ENCODE measurements around the gene ACY1. TPM values are rescaled to one million over a fixed set of nuclear protein-coding genes. Genes with fewer than 3 reads are reported as not detected.

ACY1 gene
- total RNA-seq, 1 experiment from 2014 or later = 62.6 TPM

DNA sequence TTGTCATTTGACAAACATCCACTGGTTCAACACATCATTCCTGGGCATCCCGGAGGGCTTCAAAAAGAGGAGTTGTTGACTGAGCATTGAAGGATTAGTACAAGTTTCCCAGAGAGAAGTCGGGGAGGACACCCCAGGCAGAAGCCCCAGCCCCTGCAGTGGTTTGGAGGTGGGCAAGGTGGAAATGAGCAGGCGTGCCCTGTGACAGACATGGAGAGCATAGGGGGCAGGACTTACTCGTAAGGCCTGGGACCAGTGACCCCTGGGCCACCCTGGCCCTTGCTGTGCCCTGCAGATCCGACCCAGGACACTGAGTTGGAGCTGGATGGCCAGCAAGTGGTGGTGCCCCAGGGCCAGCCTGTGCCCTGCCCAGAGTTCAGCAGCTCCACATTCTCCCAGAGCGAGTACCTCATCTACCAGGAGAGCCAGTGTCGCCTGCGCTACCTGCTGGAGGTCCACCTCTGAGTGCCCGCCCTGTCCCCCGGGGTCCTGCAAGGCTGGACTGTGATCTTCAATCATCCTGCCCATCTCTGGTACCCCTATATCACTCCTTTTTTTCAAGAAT lies 35.2 kb upstream of the ACY1 start:
- Histone ChIP-seq H4K8ac (replicated peaks; ENCODE audit: insufficient read length, low read depth, low read length) (no peak overlapping the region), H2BK5ac (ENCODE audit: insufficient read length, low read length) (no peak overlapping the region), H3K27me3 (ENCODE audit: insufficient read depth, low read length) (peaks cover under 1% of the 10 kb centered on the region; the same call in 1 of the 2 replicates), H3K9ac (ENCODE audit: extremely low read depth, insufficient read length, low read length) (no peak overlapping the region), H3T11ph (ENCODE audit: low read length) (no peak overlapping the region), H2BK15ac (ENCODE audit: low read depth, low read length) (no peak overlapping the region), H2BK120ac (ENCODE audit: low read depth, low read length, poor library complexity, severe bottlenecking) (no peak overlapping the region), H3K14ac (ENCODE audit: insufficient read depth, low read length) (no peak overlapping the region), H4K5ac (ENCODE audit: insufficient read length, low read depth, low read length) (no peak overlapping the region), H4K20me1 (ENCODE audit: control insufficient read depth, insufficient read depth, insufficient read length) (peaks cover 6% of the 10 kb centered on the region), H3K79me1 (ENCODE audit: insufficient read depth, low read depth, low read length, poor library complexity, severe bottlenecking) (no peaks in the 10 kb centered on the region), H4K91ac (ENCODE audit: insufficient read length, low read depth, low read length) (no peak overlapping the region), H2AFZ (ENCODE audit: low read length) (no peak overlapping the region), H3K18ac (ENCODE audit: insufficient read length, low read depth, low read length) (no peak overlapping the region), H3K23me2 (ENCODE audit: insufficient read length, low read depth, low read length, poor library complexity, severe bottlenecking) (peaks cover 2% of the 10 kb centered on the region), H3K9me3 (ENCODE audit: control insufficient read depth, low read depth, low read length) (no peaks in the 10 kb centered on the region), H3K4me1 (ENCODE audit: insufficient read depth, low read length) (no peaks in the 10 kb centered on the region), H3K4ac (ENCODE audit: low read depth, low read length) (no peak overlapping the region), H2AK5ac (ENCODE audit: insufficient read length, low read length) (no peak overlapping the region), H3K27ac (ENCODE audit: insufficient read length, low read depth, low read length) (no peak overlapping the region), H3K56ac (ENCODE audit: insufficient read length, low read depth, low read length) (no peak overlapping the region), H2BK20ac (ENCODE audit: low read depth, low read length, poor library complexity, severe bottlenecking) (no peak overlapping the region), H2BK12ac (ENCODE audit: insufficient read length, low read depth, low read length) (no peak overlapping the region), H3K79me2 (ENCODE audit: insufficient read depth, low read length) (no peaks in the 10 kb centered on the region), H3K4me2 (ENCODE audit: insufficient read depth, insufficient read length, low read length) (no peak overlapping the region), H3K23ac (ENCODE audit: insufficient read length, low read depth, low read length) (no peak overlapping the region)
- TF ChIP-seq, protein P1, sequence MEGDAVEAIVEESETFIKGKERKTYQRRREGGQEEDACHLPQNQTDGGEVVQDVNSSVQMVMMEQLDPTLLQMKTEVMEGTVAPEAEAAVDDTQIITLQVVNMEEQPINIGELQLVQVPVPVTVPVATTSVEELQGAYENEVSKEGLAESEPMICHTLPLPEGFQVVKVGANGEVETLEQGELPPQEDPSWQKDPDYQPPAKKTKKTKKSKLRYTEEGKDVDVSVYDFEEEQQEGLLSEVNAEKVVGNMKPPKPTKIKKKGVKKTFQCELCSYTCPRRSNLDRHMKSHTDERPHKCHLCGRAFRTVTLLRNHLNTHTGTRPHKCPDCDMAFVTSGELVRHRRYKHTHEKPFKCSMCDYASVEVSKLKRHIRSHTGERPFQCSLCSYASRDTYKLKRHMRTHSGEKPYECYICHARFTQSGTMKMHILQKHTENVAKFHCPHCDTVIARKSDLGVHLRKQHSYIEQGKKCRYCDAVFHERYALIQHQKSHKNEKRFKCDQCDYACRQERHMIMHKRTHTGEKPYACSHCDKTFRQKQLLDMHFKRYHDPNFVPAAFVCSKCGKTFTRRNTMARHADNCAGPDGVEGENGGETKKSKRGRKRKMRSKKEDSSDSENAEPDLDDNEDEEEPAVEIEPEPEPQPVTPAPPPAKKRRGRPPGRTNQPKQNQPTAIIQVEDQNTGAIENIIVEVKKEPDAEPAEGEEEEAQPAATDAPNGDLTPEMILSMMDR (conservative IDR thresholded peaks at IDR 0.05) = no peak
- no peaks in the 10 kb centered on the region for H3K4me1 Mint-ChIP-seq
- no peak for DNase-seq
- peaks cover 96% of the 10 kb centered on the region for H3K27me3 Mint-ChIP-seq (ENCODE audit: low read depth)
- WGBS (ENCODE audit: extremely low coverage, insufficient read length, low lambda C conversion rate) = no CpG with 5 or more reads among the region's 10 CpGs
- no peak overlapping the region for H3K4me3 Mint-ChIP-seq
- H3K9me3 Mint-ChIP-seq = no peaks in the 10 kb centered on the region
- no peak overlapping the region for H3K27ac Mint-ChIP-seq
- H3K36me3 Mint-ChIP-seq (ENCODE audit: insufficient read depth in 1 of 3, low read depth in 3 of 3) = no peaks in the 10 kb centered on the region

Data from H9 (cell line).